ENCODE measurements around the gene ZNF428. TPM values are rescaled to one million over a fixed set of nuclear protein-coding genes. Genes with fewer than 3 reads are reported as not detected.

Gene ZNF428
- total and polyA plus RNA-seq, 3 experiments from 2014 or later = 22.0 to 23.8 (median 23.6) TPM

GRCh38 chr19:43563816-43564457 lies 55.5 kb downstream of the ZNF428 start:
- Mint-ChIP-seq H3K4me3 (peak overlapping the region in 4 of 7 donors; percentile 0 to 12 (median 4)), H3K36me3 (peaks cover 0 to 17% (median 7%) of the 10 kb centered on the region in 3 donors), H3K4me1 (peaks cover 47 to 64% (median 61%) of the 10 kb centered on the region in 3 donors), H3K27me3 (peaks cover 0 to 3% of the 10 kb centered on the region in 2 donors), H3K9me3 (no peaks in the 10 kb centered on the region), H3K27ac (peak overlapping the region; percentile 89 to 98 (median 94))
- no peak overlapping the region for H3K27ac ChIP-seq (ENCODE audit: low read depth, low read length)
- peaks cover 47% of the 10 kb centered on the region for H3K4me1 ChIP-seq (ENCODE audit: insufficient read depth, low read length)
- no peak for DNase-seq
- no peaks in the 10 kb centered on the region for H3K9me3 ChIP-seq (ENCODE audit: low read length)
- CTCF ChIA-PET = interaction anchor here (0.9 to 5.8 kb wide), 3 partner anchors 9 to 31 kb away, joined by 3 to 34 read pairs (median 4); partner anchors contain the start of genes IRGQ and ZNF576
- no peak overlapping the region for H3K4me3 ChIP-seq (ENCODE audit: low read length)
- H3K27me3 ChIP-seq (ENCODE audit: insufficient read depth, low read length, poor library complexity, severe bottlenecking) = no peaks in the 10 kb centered on the region
- H3K36me3 ChIP-seq (ENCODE audit: insufficient read depth, low read length) = no peaks in the 10 kb centered on the region
- POLR2A ChIA-PET = interaction anchor here (2.0 kb wide), 1 partner anchor 31 kb away, joined by 8 read pairs; the partner anchor contains the start of genes IRGQ and ZNF576

- ChIA-PET CTCF (interaction anchor here (5.8 kb wide), 1 partner anchor 32 kb away, joined by 34 read pairs; the partner anchor contains the start of genes IRGQ and ZNF576), POLR2A (interaction anchor here (0.7 to 2.0 kb wide), 3 partner anchors 12 to 55 kb away, joined by 3 to 8 read pairs (median 3); partner anchors contain the start of genes IRGQ, PINLYP, XRCC1 and ZNF576)
- Mint-ChIP-seq H3K27me3 (peaks cover 0 to 3% of the 10 kb centered on the region in 2 donors), H3K4me3 (peak overlapping the region; percentile 32 to 82 (median 68)), H3K36me3 (peaks cover 0 to 23% (median 8%) of the 10 kb centered on the region in 3 donors), H3K27ac (peak overlapping the region; percentile 89 to 98 (median 94)), H3K9me3 (no peaks in the 10 kb centered on the region), H3K4me1 (peaks cover 47 to 61% (median 60%) of the 10 kb centered on the region in 3 donors)
- peak overlapping the region; percentile 75 for H3K27ac ChIP-seq (ENCODE audit: low read depth, low read length)
- no peaks in the 10 kb centered on the region for H3K9me3 ChIP-seq (ENCODE audit: low read length)
- peak overlapping the region; percentile 70 for H3K4me3 ChIP-seq (ENCODE audit: low read length)
- H3K4me1 ChIP-seq (ENCODE audit: insufficient read depth, low read length) = peaks cover 47% of the 10 kb centered on the region
- H3K27me3 ChIP-seq (ENCODE audit: insufficient read depth, low read length, poor library complexity, severe bottlenecking) = no peaks in the 10 kb centered on the region
- H3K36me3 ChIP-seq (ENCODE audit: insufficient read depth, low read length) = peaks cover 4% of the 10 kb centered on the region
- DNase-seq = peak; percentile 74 to 93 (median 79)
Measured at GRCh38 chr19:43562698-43563241, 56.7 kb downstream of the ZNF428 start.

GRCh38 chr19:43562226-43562697 lies 57.2 kb downstream of the ZNF428 start:
- Histone ChIP-seq H3K9me3 (ENCODE audit: low read length) (no peaks in the 10 kb centered on the region), H3K36me3 (ENCODE audit: insufficient read depth, low read length) (peaks cover 9% of the 10 kb centered on the region), H3K4me1 (ENCODE audit: insufficient read depth, low read length) (peaks cover 47% of the 10 kb centered on the region), H3K4me3 (ENCODE audit: low read length) (peak overlapping the region; percentile 70), H3K27ac (ENCODE audit: low read depth, low read length) (peak overlapping the region; percentile 75), H3K27me3 (ENCODE audit: insufficient read depth, low read length, poor library complexity, severe bottlenecking) (no peaks in the 10 kb centered on the region)
- POLR2A ChIA-PET = interaction anchor here (0.7 to 2.0 kb wide), 4 partner anchors 13 to 72 kb away, joined by 3 to 8 read pairs (median 4); partner anchors contain the start of genes IRGQ, PINLYP, XRCC1 and ZNF576
- Mint-ChIP-seq H3K27me3 (peaks cover 0 to 3% of the 10 kb centered on the region in 2 donors), H3K4me1 (peaks cover 47 to 61% (median 60%) of the 10 kb centered on the region in 3 donors), H3K36me3 (peaks cover 0 to 24% (median 10%) of the 10 kb centered on the region in 3 donors), H3K9me3 (no peaks in the 10 kb centered on the region), H3K4me3 (peak overlapping the region; percentile 32 to 82 (median 68)), H3K27ac (peak overlapping the region; percentile 89 to 98 (median 94))
- CTCF ChIA-PET = interaction anchor here (5.8 kb wide), 1 partner anchor 33 kb away, joined by 34 read pairs; the partner anchor contains the start of genes IRGQ and ZNF576
- DNase-seq = peak in 1 of 5 donors; percentile 17

GRCh38 chr19:43561139-43561970 lies 58.1 kb downstream of the ZNF428 start:
- Mint-ChIP-seq H3K4me3 (peak overlapping the region in 4 of 7 donors; percentile 11 to 69 (median 46)), H3K9me3 (no peaks in the 10 kb centered on the region), H3K27me3 (peaks cover 0 to 3% of the 10 kb centered on the region in 2 donors), H3K4me1 (peaks cover 44 to 56% (median 55%) of the 10 kb centered on the region in 3 donors), H3K27ac (peak overlapping the region; percentile 89 to 98 (median 94)), H3K36me3 (peaks cover 0 to 26% (median 11%) of the 10 kb centered on the region in 3 donors)
- DNase-seq = no peak
- no peaks in the 10 kb centered on the region for H3K27me3 ChIP-seq (ENCODE audit: insufficient read depth, low read length, poor library complexity, severe bottlenecking)
- ChIA-PET CTCF (interaction anchor here (1.3 to 5.8 kb wide), 2 partner anchors 25 to 34 kb away, joined by 3 to 34 read pairs; partner anchors contain the start of genes IRGQ and ZNF576), POLR2A (interaction anchor here (0.7 kb wide), 1 partner anchor 72 kb away, joined by 6 read pairs; no protein-coding TSS in a partner anchor)
- peaks cover 10% of the 10 kb centered on the region for H3K36me3 ChIP-seq (ENCODE audit: insufficient read depth, low read length)
- peaks cover 47% of the 10 kb centered on the region for H3K4me1 ChIP-seq (ENCODE audit: insufficient read depth, low read length)
- peak overlapping the region; percentile 70 for H3K4me3 ChIP-seq (ENCODE audit: low read length)
- no peaks in the 10 kb centered on the region for H3K9me3 ChIP-seq (ENCODE audit: low read length)
- no peak overlapping the region for H3K27ac ChIP-seq (ENCODE audit: low read depth, low read length)

GRCh38 chr19:43560687-43561086 lies 58.7 kb downstream of the ZNF428 start:
- Mint-ChIP-seq H3K27me3 (peaks cover 0 to 3% of the 10 kb centered on the region in 2 donors), H3K36me3 (peaks cover 0 to 28% (median 11%) of the 10 kb centered on the region in 3 donors), H3K4me3 (peak overlapping the region in 1 of 7 donors; percentile 61), H3K27ac (peak overlapping the region in 7 of 8 donors; percentile 33 to 95 (median 89)), H3K4me1 (peaks cover 45 to 56% (median 55%) of the 10 kb centered on the region in 3 donors), H3K9me3 (no peaks in the 10 kb centered on the region)
- Histone ChIP-seq H3K27ac (ENCODE audit: low read depth, low read length) (no peak overlapping the region), H3K9me3 (ENCODE audit: low read length) (no peaks in the 10 kb centered on the region), H3K27me3 (ENCODE audit: insufficient read depth, low read length, poor library complexity, severe bottlenecking) (no peaks in the 10 kb centered on the region), H3K4me3 (ENCODE audit: low read length) (no peak overlapping the region), H3K36me3 (ENCODE audit: insufficient read depth, low read length) (peaks cover 10% of the 10 kb centered on the region), H3K4me1 (ENCODE audit: insufficient read depth, low read length) (peaks cover 47% of the 10 kb centered on the region)
- ChIA-PET POLR2A (no interaction called here), CTCF (interaction anchor here (1.3 to 5.8 kb wide), 2 partner anchors 24 to 34 kb away, joined by 3 to 34 read pairs; partner anchors contain the start of genes IRGQ and ZNF576)
- no peak for DNase-seq

Other genes with a start within 250 kb of the ZNF428 start
- not detected for gene TEX101, start 204.7 kb downstream of the ZNF428 start, total RNA-seq
- gene TEX101, start 204.7 kb downstream of the ZNF428 start, polyA plus RNA-seq = not detected
- 1 to 10 TPM in 1 of 2 experiments, under 1 TPM in 1; 0.84 to 1.2 TPM for gene LYPD3, start 154.0 kb downstream of the ZNF428 start, total RNA-seq
- 3.8 TPM for gene LYPD3, start 154.0 kb downstream of the ZNF428 start, polyA plus RNA-seq
- gene PHLDB3, start 114.9 kb downstream of the ZNF428 start, total RNA-seq = 10 to 100 TPM; 13.5 to 15.4 TPM
- gene PHLDB3, start 114.9 kb downstream of the ZNF428 start, polyA plus RNA-seq = 8.1 TPM
- 10 to 100 TPM; 34.4 to 42.3 TPM for gene ETHE1, start 92.4 kb downstream of the ZNF428 start, total RNA-seq
- 77.0 TPM for gene ETHE1, start 92.4 kb downstream of the ZNF428 start, polyA plus RNA-seq
- 1 to 10 TPM; 2.1 to 2.3 TPM for gene ZNF575, start 86.4 kb downstream of the ZNF428 start, total RNA-seq
- gene ZNF575, start 86.4 kb downstream of the ZNF428 start, polyA plus RNA-seq = 2.6 TPM
- gene XRCC1, start 44.1 kb downstream of the ZNF428 start, total RNA-seq = 10 to 100 TPM; 37.0 to 37.2 TPM
- 31.4 TPM for gene XRCC1, start 44.1 kb downstream of the ZNF428 start, polyA plus RNA-seq
- 10 to 100 TPM in 1 of 2 experiments, 1 to 10 TPM in 1; 9.9 to 13.8 TPM for gene PINLYP, start 43.8 kb downstream of the ZNF428 start, total RNA-seq
- gene PINLYP, start 43.8 kb downstream of the ZNF428 start, polyA plus RNA-seq = 1.3 TPM
- gene IRGQ, start 23.5 kb downstream of the ZNF428 start, total RNA-seq = 10 to 100 TPM; 25.4 to 30.2 TPM
- 2.2 TPM for gene IRGQ, start 23.5 kb downstream of the ZNF428 start, polyA plus RNA-seq
- gene ZNF576, start 23.0 kb downstream of the ZNF428 start, total RNA-seq = 10 to 100 TPM; 19.5 to 20.9 TPM
- gene ZNF576, start 23.0 kb downstream of the ZNF428 start, polyA plus RNA-seq = 9.3 TPM
- under 1 TPM; 0.24 to 0.58 TPM for gene SRRM5, start 7.5 kb downstream of the ZNF428 start, total RNA-seq
- gene SRRM5, start 7.5 kb downstream of the ZNF428 start, polyA plus RNA-seq = 0.26 TPM
- gene CADM4, start 20.2 kb upstream of the ZNF428 start, total RNA-seq = under 1 TPM; 0.24 to 0.57 TPM
- gene CADM4, start 20.2 kb upstream of the ZNF428 start, polyA plus RNA-seq = not detected
- 1 to 10 TPM; 2.7 to 5.0 TPM for gene PLAUR, start 50.5 kb upstream of the ZNF428 start, total RNA-seq
- gene PLAUR, start 50.5 kb upstream of the ZNF428 start, polyA plus RNA-seq = 3.8 TPM
- gene IRGC, start 96.4 kb upstream of the ZNF428 start, total RNA-seq = not detected
- not detected for gene IRGC, start 96.4 kb upstream of the ZNF428 start, polyA plus RNA-seq
- gene SMG9, start 135.3 kb upstream of the ZNF428 start, total RNA-seq = 10 to 100 TPM; 85.8 to 91.3 TPM
- 11.0 TPM for gene SMG9, start 135.3 kb upstream of the ZNF428 start, polyA plus RNA-seq
- gene KCNN4, start 161.3 kb upstream of the ZNF428 start, total RNA-seq = 10 to 100 TPM; 93.8 to 97.6 TPM
- gene KCNN4, start 161.3 kb upstream of the ZNF428 start, polyA plus RNA-seq = 8.3 TPM
- under 1 TPM; 0.68 to 0.80 TPM for gene LYPD5, start 182.8 kb upstream of the ZNF428 start, total RNA-seq
- not detected for gene LYPD5, start 182.8 kb upstream of the ZNF428 start, polyA plus RNA-seq
- gene ZNF283, start 207.7 kb upstream of the ZNF428 start, total RNA-seq = 1 to 10 TPM; 5.8 to 6.3 TPM
- gene ZNF283, start 207.7 kb upstream of the ZNF428 start, polyA plus RNA-seq = 2.7 TPM